OCI-LY1 (cell line): Measurements from ENCODE around the gene C19orf33.

ENCODE experiments used
- CTCF ChIP-seq: fragments of 200-600 bp; sonication (generic), shearing (Covaris generic); IDR thresholded peaks from 2 replicates; pipeline ENCODE4 v1.5.1; 2017; ENCODE audit warnings: mild to moderate bottlenecking, antibody characterized with exemption, low read length, moderate library complexity, mixed read lengths
- EZH2 ChIP-seq: fragments of 200-600 bp; sonication (generic), shearing (Covaris generic); IDR thresholded peaks from 2 replicates; pipeline ENCODE4 v1.8.0; 2017; ENCODE audit warnings: borderline replicate concordance, mixed run types, mild to moderate bottlenecking, antibody characterized with exemption, low read length, moderate library complexity, mixed read lengths

GRCh38 chr19:38294090-38294489 is 10.0 kb upstream of the C19orf33 start:
- no peak for TF ChIP-seq CTCF
- no peak for TF ChIP-seq EZH2
